Mesodermal cell (in vitro differentiated cells): ENCODE results near the gene CCDC15.
"Not testable (repeated sequence)": the region's sequence is repeated elsewhere in the genome, so short reads cannot be mapped to it uniquely, and the experiment has no call there.

ENCODE experiments used
- H3K27ac ChIP-seq: 2 replicates; pipeline ENCODE4 v1.7.0; 2013; ENCODE audit warnings: mild to moderate bottlenecking, low read depth, low read length, moderate library complexity; ENCODE audit not compliant: severe bottlenecking
- H3K36me3 ChIP-seq: 2 replicates; pipeline ENCODE4 v1.7.1; 2013; ENCODE audit warnings: mild to moderate bottlenecking, low read length, moderate library complexity; ENCODE audit not compliant: control insufficient read depth, insufficient read depth
- H3K4me1 ChIP-seq: one replicate; pipeline ENCODE4 v1.7.1; 2013; ENCODE audit warnings: mild to moderate bottlenecking, low read length; ENCODE audit not compliant: insufficient read depth, control insufficient read depth, poor library complexity, severe bottlenecking
- H3K4me3 ChIP-seq: 2 replicates; pipeline ENCODE4 v1.7.0; 2013; ENCODE audit warnings: low read length, control low read depth, mild to moderate bottlenecking; ENCODE audit not compliant: insufficient read depth, poor library complexity, severe bottlenecking; ENCODE audit errors: extremely low read depth
- H3K9me3 ChIP-seq: 2 replicates; pipeline ENCODE4 v1.7.1; 2013; ENCODE audit warnings: mild to moderate bottlenecking, low read length, moderate library complexity; ENCODE audit not compliant: control insufficient read depth
- WGBS, 2 experiments: methylation state at CpG; one replicate each; pipeline ENCODE4 v1.1.5; 2013; ENCODE audit warnings: missing lambda C conversion rate in 2 of 2; ENCODE audit not compliant: insufficient coverage in 2 of 2; 5-methylcytosine and 5-hydroxymethylcytosine counted together

CCDC15 gene

GRCh38 chr11:125090151-125090550 lies 136.1 kb downstream of the CCDC15 start:
- 90 to 94% methylated on average over 5 to 10 of the region's 10 CpGs for WGBS, 2 experiments
- not testable (repeated sequence) for H3K36me3 ChIP-seq, H3K9me3 ChIP-seq, H3K4me3 ChIP-seq, H3K27ac ChIP-seq
- peaks cover 15% of the 10 kb centered on the region for H3K4me1 ChIP-seq

GRCh38 chr11:125090816-125091215 lies 136.8 kb downstream of the CCDC15 start:
- WGBS, 2 experiments = 85 to 87% methylated on average over 3 to 5 of the region's 6 CpGs
- H3K9me3 ChIP-seq = no peaks in the 10 kb centered on the region
- peaks cover 15% of the 10 kb centered on the region for H3K4me1 ChIP-seq
- peaks cover 1% of the 10 kb centered on the region for H3K36me3 ChIP-seq
- no peak overlapping the region for H3K4me3 ChIP-seq
- no peak overlapping the region for H3K27ac ChIP-seq
